Mesodermal cell (in vitro differentiated cells): ENCODE measurements around the gene NABP2. TPM values are rescaled to one million over a fixed set of nuclear protein-coding genes. Genes with fewer than 3 reads are reported as not detected.

ENCODE experiments used
- H3K27ac ChIP-seq: 2 replicates; pipeline ENCODE4 v1.7.0; 2013; ENCODE audit warnings: mild to moderate bottlenecking, low read depth, low read length, moderate library complexity; ENCODE audit not compliant: severe bottlenecking
- H3K36me3 ChIP-seq: 2 replicates; pipeline ENCODE4 v1.7.1; 2013; ENCODE audit warnings: mild to moderate bottlenecking, low read length, moderate library complexity; ENCODE audit not compliant: control insufficient read depth, insufficient read depth
- H3K4me1 ChIP-seq: one replicate; pipeline ENCODE4 v1.7.1; 2013; ENCODE audit warnings: mild to moderate bottlenecking, low read length; ENCODE audit not compliant: insufficient read depth, control insufficient read depth, poor library complexity, severe bottlenecking
- H3K4me3 ChIP-seq: 2 replicates; pipeline ENCODE4 v1.7.0; 2013; ENCODE audit warnings: low read length, control low read depth, mild to moderate bottlenecking; ENCODE audit not compliant: insufficient read depth, poor library complexity, severe bottlenecking; ENCODE audit errors: extremely low read depth
- H3K9me3 ChIP-seq: 2 replicates; pipeline ENCODE4 v1.7.1; 2013; ENCODE audit warnings: mild to moderate bottlenecking, low read length, moderate library complexity; ENCODE audit not compliant: control insufficient read depth
- WGBS, 2 experiments: methylation state at CpG; one replicate each; pipeline ENCODE4 v1.1.5; 2013; ENCODE audit warnings: missing lambda C conversion rate in 2 of 2; ENCODE audit not compliant: insufficient coverage in 2 of 2; 5-methylcytosine and 5-hydroxymethylcytosine counted together
- polyA plus RNA-seq, 2 experiments: library from polyadenylated mRNA; stranded (reverse); fragments of 50-300 nt; gene quantifications; one replicate each; pipeline ENCODE4 v1.2.3, GENCODE V29; 2013

The NABP2 gene
- 20.2 TPM for polyA plus RNA-seq (2013, experiment 1 of 2)
- polyA plus RNA-seq (2013, experiment 2 of 2), result 18.6 TPM

- no peaks in the 10 kb centered on the region for H3K9me3 ChIP-seq
- peak within 1 kb of the TSS; percentile 47 for H3K4me3 ChIP-seq
- 3 to 7% methylated on average over 25 to 37 of the region's 41 CpGs for WGBS, 2 experiments
- H3K36me3 ChIP-seq, result peaks cover 8% of the 10 kb centered on the region
- peaks cover 17% of the 10 kb centered on the region for H3K4me1 ChIP-seq
- peak within 1 kb of the TSS; percentile 43 for H3K27ac ChIP-seq
Measured at GRCh38 chr12:56224102-56224701, at the start of gene NABP2. TSS of gene NABP2 (plus strand) at chr12:56224342. CDS start at chr12:56224857, 515 bp downstream.

GRCh38 chr12:56178347-56178746 is 45.8 kb upstream of the NABP2 start:
- no peak overlapping the region for H3K4me3 ChIP-seq
- 92% methylated on average over 2 of the region's 3 CpGs; no CpG with 5 or more reads in 1 of the 2 experiments for WGBS, 2 experiments
- no peaks in the 10 kb centered on the region for H3K9me3 ChIP-seq
- H3K4me1 ChIP-seq, result no peaks in the 10 kb centered on the region
- no peak overlapping the region for H3K27ac ChIP-seq
- peaks cover 90% of the 10 kb centered on the region for H3K36me3 ChIP-seq

- H3K4me3 ChIP-seq, result no peak overlapping the region
- peaks cover 55% of the 10 kb centered on the region for H3K36me3 ChIP-seq
- H3K27ac ChIP-seq, result no peak overlapping the region
- H3K4me1 ChIP-seq, result peaks cover 10% of the 10 kb centered on the region
- WGBS, 2 experiments, result 100% methylated on average over 2 of the region's 2 CpGs; no CpG with 5 or more reads in 1 of the 2 experiments
- H3K9me3 ChIP-seq, result no peaks in the 10 kb centered on the region
Measured at GRCh38 chr12:56186957-56187356, 37.2 kb upstream of the NABP2 start.

GRCh38 chr12:56188131-56188777 is 35.9 kb upstream of the NABP2 start:
- H3K9me3 ChIP-seq, result peaks cover 1% of the 10 kb centered on the region
- H3K4me3 ChIP-seq, result peak overlapping the region; percentile 89
- peaks cover 10% of the 10 kb centered on the region for H3K4me1 ChIP-seq
- peak overlapping the region; percentile 81 for H3K27ac ChIP-seq
- H3K36me3 ChIP-seq, result peaks cover 44% of the 10 kb centered on the region
- 20 to 24% methylated on average over 6 to 8 of the region's 10 CpGs for WGBS, 2 experiments

GRCh38 chr12:56188778-56189098 is 35.4 kb upstream of the NABP2 start:
- H3K4me1 ChIP-seq, result peaks cover 10% of the 10 kb centered on the region
- H3K27ac ChIP-seq, result peak overlapping the region; percentile 81
- H3K9me3 ChIP-seq, result peaks cover 4% of the 10 kb centered on the region
- 0 to 1% methylated on average over 11 to 12 of the region's 17 CpGs for WGBS, 2 experiments
- peak overlapping the region; percentile 89 for H3K4me3 ChIP-seq
- peaks cover 39% of the 10 kb centered on the region for H3K36me3 ChIP-seq

- Histone ChIP-seq H3K9me3 (peaks cover 4% of the 10 kb centered on the region), H3K4me3 (peak within 1 kb of the TSS; percentile 89), H3K36me3 (peaks cover 33% of the 10 kb centered on the region), H3K4me1 (peaks cover 10% of the 10 kb centered on the region), H3K27ac (peak within 1 kb of the TSS; percentile 81)
- 0% methylated on average over 51 to 73 of the region's 93 CpGs for WGBS, 2 experiments
Measured at GRCh38 chr12:56189099-56189917, 34.8 kb upstream of the NABP2 start, which contains the start of gene SMARCC2. TSS of gene SMARCC2 (minus strand) at chr12:56189483. CDS start at chr12:56189461, 22 bp downstream.

GRCh38 chr12:56189918-56190694 is 34.0 kb upstream of the NABP2 start:
- peaks cover 10% of the 10 kb centered on the region for H3K4me1 ChIP-seq
- H3K9me3 ChIP-seq, result peaks cover 4% of the 10 kb centered on the region
- H3K27ac ChIP-seq, result peak overlapping the region; percentile 57
- peaks cover 25% of the 10 kb centered on the region for H3K36me3 ChIP-seq
- peak overlapping the region; percentile 89 for H3K4me3 ChIP-seq
- WGBS, 2 experiments, result 4 to 6% methylated on average over 14 to 28 of the region's 42 CpGs

GRCh38 chr12:56190695-56191155 is 33.4 kb upstream of the NABP2 start:
- Histone ChIP-seq H3K9me3 (peaks cover 4% of the 10 kb centered on the region), H3K27ac (peak overlapping the region; percentile 4), H3K4me1 (peaks cover 10% of the 10 kb centered on the region), H3K36me3 (peaks cover 19% of the 10 kb centered on the region), H3K4me3 (peak overlapping the region; percentile 89)
- 41 to 52% methylated on average over 5 to 7 of the region's 9 CpGs for WGBS, 2 experiments

- H3K36me3 ChIP-seq, result peaks cover 5% of the 10 kb centered on the region
- H3K27ac ChIP-seq, result no peak overlapping the region
- H3K4me3 ChIP-seq, result no peak overlapping the region
- peaks cover 4% of the 10 kb centered on the region for H3K9me3 ChIP-seq
- H3K4me1 ChIP-seq, result peaks cover 7% of the 10 kb centered on the region
Measured at GRCh38 chr12:56192582-56192981, 31.6 kb upstream of the NABP2 start.

- peaks cover under 1% of the 10 kb centered on the region for H3K36me3 ChIP-seq
- peaks cover 4% of the 10 kb centered on the region for H3K9me3 ChIP-seq
- H3K27ac ChIP-seq, result no peak overlapping the region
- 25 to 67% methylated on average over 1 of the region's 1 CpG for WGBS, 2 experiments
- peaks cover 4% of the 10 kb centered on the region for H3K4me1 ChIP-seq
- H3K4me3 ChIP-seq, result no peak overlapping the region
Measured at GRCh38 chr12:56193025-56193578, 31.0 kb upstream of the NABP2 start.
